ENCODE results near the gene COL4A6.

GRCh38 chrX:108348525-108348924 is 89.7 kb downstream of the COL4A6 start:
- TF ChIP-seq EZH2 (IDR thresholded peaks at IDR 0.05; ENCODE audit: insufficient read depth, poor library complexity, severe bottlenecking) (no peak), EZH2phosphoT487 (IDR thresholded peaks at IDR 0.05; ENCODE audit: insufficient read depth, low read depth) (no peak)
